ENCODE data around the gene KLRD1.

KLRD1 gene

GRCh38 chr12:10307630-10308029 lies at the start of gene KLRD1:
KLRD1 (plus strand) TSS chr12:10307870; CDS start chr12:10308078, 208 bp downstream.
- Histone ChIP-seq H3K36me3 (ENCODE audit: insufficient read depth, low read length) (no peaks in the 10 kb centered on the region), H3K9ac (ENCODE audit: low read depth, low read length) (no peak within 1 kb of the TSS), H3K9me3 (ENCODE audit: control insufficient read depth, insufficient read depth, low read length) (no peaks in the 10 kb centered on the region), H3K4me1 (ENCODE audit: insufficient read depth, low read length) (no peaks in the 10 kb centered on the region)

GRCh38 chr12:10260927-10261326 lies 46.7 kb upstream of the KLRD1 start:
- Histone ChIP-seq H3K9me3 (ENCODE audit: control insufficient read depth, insufficient read depth, low read length) (no peaks in the 10 kb centered on the region), H3K9ac (ENCODE audit: low read depth, low read length) (no peak overlapping the region), H3K4me1 (ENCODE audit: insufficient read depth, low read length) (no peaks in the 10 kb centered on the region), H3K36me3 (ENCODE audit: insufficient read depth, low read length) (no peaks in the 10 kb centered on the region)

GRCh38 chr12:10268037-10268436 lies 39.6 kb upstream of the KLRD1 start:
- H3K9me3 ChIP-seq (ENCODE audit: control insufficient read depth, insufficient read depth, low read length): no peaks in the 10 kb centered on the region
- no peaks in the 10 kb centered on the region for H3K4me1 ChIP-seq (ENCODE audit: insufficient read depth, low read length)
- no peaks in the 10 kb centered on the region for H3K36me3 ChIP-seq (ENCODE audit: insufficient read depth, low read length)
- no peak overlapping the region for H3K9ac ChIP-seq (ENCODE audit: low read depth, low read length)

GRCh38 chr12:10272467-10272866 lies 35.2 kb upstream of the KLRD1 start:
- no peak overlapping the region for H3K9ac ChIP-seq (ENCODE audit: low read depth, low read length)
- no peaks in the 10 kb centered on the region for H3K36me3 ChIP-seq (ENCODE audit: insufficient read depth, low read length)
- H3K4me1 ChIP-seq (ENCODE audit: insufficient read depth, low read length): no peaks in the 10 kb centered on the region
- H3K9me3 ChIP-seq (ENCODE audit: control insufficient read depth, insufficient read depth, low read length): no peaks in the 10 kb centered on the region

GRCh38 chr12:10276774-10277173 lies 30.9 kb upstream of the KLRD1 start:
- H3K36me3 ChIP-seq (ENCODE audit: insufficient read depth, low read length): no peaks in the 10 kb centered on the region
- no peaks in the 10 kb centered on the region for H3K9me3 ChIP-seq (ENCODE audit: control insufficient read depth, insufficient read depth, low read length)
- no peaks in the 10 kb centered on the region for H3K4me1 ChIP-seq (ENCODE audit: insufficient read depth, low read length)
- no peak overlapping the region for H3K9ac ChIP-seq (ENCODE audit: low read depth, low read length)

- Histone ChIP-seq H3K4me1 (ENCODE audit: insufficient read depth, low read length) (no peaks in the 10 kb centered on the region), H3K36me3 (ENCODE audit: insufficient read depth, low read length) (no peaks in the 10 kb centered on the region), H3K9me3 (ENCODE audit: control insufficient read depth, insufficient read depth, low read length) (no peaks in the 10 kb centered on the region), H3K9ac (ENCODE audit: low read depth, low read length) (no peak overlapping the region)
Observed at GRCh38 chr12:10278104-10278503, 29.6 kb upstream of the KLRD1 start.

- H3K36me3 ChIP-seq (ENCODE audit: insufficient read depth, low read length): no peaks in the 10 kb centered on the region
- H3K9me3 ChIP-seq (ENCODE audit: control insufficient read depth, insufficient read depth, low read length): no peaks in the 10 kb centered on the region
- no peaks in the 10 kb centered on the region for H3K4me1 ChIP-seq (ENCODE audit: insufficient read depth, low read length)
- no peak overlapping the region for H3K9ac ChIP-seq (ENCODE audit: low read depth, low read length)
Observed at GRCh38 chr12:10279937-10280336, 27.7 kb upstream of the KLRD1 start.

GRCh38 chr12:10283027-10283426 lies 24.6 kb upstream of the KLRD1 start:
- no peaks in the 10 kb centered on the region for H3K36me3 ChIP-seq (ENCODE audit: insufficient read depth, low read length)
- H3K9me3 ChIP-seq (ENCODE audit: control insufficient read depth, insufficient read depth, low read length): no peaks in the 10 kb centered on the region
- no peaks in the 10 kb centered on the region for H3K4me1 ChIP-seq (ENCODE audit: insufficient read depth, low read length)
- H3K9ac ChIP-seq (ENCODE audit: low read depth, low read length): no peak overlapping the region

GRCh38 chr12:10285919-10286318 lies 21.8 kb upstream of the KLRD1 start:
- Histone ChIP-seq H3K4me1 (ENCODE audit: insufficient read depth, low read length) (no peaks in the 10 kb centered on the region), H3K36me3 (ENCODE audit: insufficient read depth, low read length) (no peaks in the 10 kb centered on the region), H3K9ac (ENCODE audit: low read depth, low read length) (no peak overlapping the region), H3K9me3 (ENCODE audit: control insufficient read depth, insufficient read depth, low read length) (no peaks in the 10 kb centered on the region)

- no peak overlapping the region for H3K9ac ChIP-seq (ENCODE audit: low read depth, low read length)
- no peaks in the 10 kb centered on the region for H3K36me3 ChIP-seq (ENCODE audit: insufficient read depth, low read length)
- H3K9me3 ChIP-seq (ENCODE audit: control insufficient read depth, insufficient read depth, low read length): no peaks in the 10 kb centered on the region
- no peaks in the 10 kb centered on the region for H3K4me1 ChIP-seq (ENCODE audit: insufficient read depth, low read length)
Observed at GRCh38 chr12:10289005-10289754, 18.5 kb upstream of the KLRD1 start.

- no peaks in the 10 kb centered on the region for H3K4me1 ChIP-seq (ENCODE audit: insufficient read depth, low read length)
- no peak overlapping the region for H3K9ac ChIP-seq (ENCODE audit: low read depth, low read length)
- H3K36me3 ChIP-seq (ENCODE audit: insufficient read depth, low read length): no peaks in the 10 kb centered on the region
- no peaks in the 10 kb centered on the region for H3K9me3 ChIP-seq (ENCODE audit: control insufficient read depth, insufficient read depth, low read length)
Observed at GRCh38 chr12:10291030-10291429, 16.6 kb upstream of the KLRD1 start.

- Histone ChIP-seq H3K4me1 (ENCODE audit: insufficient read depth, low read length) (no peaks in the 10 kb centered on the region), H3K36me3 (ENCODE audit: insufficient read depth, low read length) (no peaks in the 10 kb centered on the region), H3K9me3 (ENCODE audit: control insufficient read depth, insufficient read depth, low read length) (no peaks in the 10 kb centered on the region; the same call in 1 of the 2 replicates)
Observed at GRCh38 chr12:10293151-10293550, 14.5 kb upstream of the KLRD1 start.

GRCh38 chr12:10293570-10294227 lies 14.0 kb upstream of the KLRD1 start:
- no peaks in the 10 kb centered on the region; the same call in 1 of the 2 replicates for H3K9me3 ChIP-seq (ENCODE audit: control insufficient read depth, insufficient read depth, low read length)
- H3K9ac ChIP-seq (ENCODE audit: low read depth, low read length): no peak overlapping the region
- H3K4me1 ChIP-seq (ENCODE audit: insufficient read depth, low read length): no peaks in the 10 kb centered on the region
- H3K36me3 ChIP-seq (ENCODE audit: insufficient read depth, low read length): no peaks in the 10 kb centered on the region

More at GRCh38 chr12:10293151-10293550, 14.5 kb upstream of the KLRD1 start:
- H3K9ac ChIP-seq (ENCODE audit: low read depth, low read length): no peak overlapping the region

GRCh38 chr12:10301103-10301502 lies 6.6 kb upstream of the KLRD1 start:
- Histone ChIP-seq H3K36me3 (ENCODE audit: insufficient read depth, low read length) (no peaks in the 10 kb centered on the region), H3K9me3 (ENCODE audit: control insufficient read depth, insufficient read depth, low read length) (no peaks in the 10 kb centered on the region; the same call in 1 of the 2 replicates), H3K9ac (ENCODE audit: low read depth, low read length) (no peak overlapping the region), H3K4me1 (ENCODE audit: insufficient read depth, low read length) (no peaks in the 10 kb centered on the region)

- Histone ChIP-seq H3K9me3 (ENCODE audit: control insufficient read depth, insufficient read depth, low read length) (no peaks in the 10 kb centered on the region), H3K4me1 (ENCODE audit: insufficient read depth, low read length) (no peaks in the 10 kb centered on the region)
Observed at GRCh38 chr12:10304161-10304574, 3.5 kb upstream of the KLRD1 start.

More at GRCh38 chr12:10304161-10304574, 3.5 kb upstream of the KLRD1 start:
- Histone ChIP-seq H3K36me3 (ENCODE audit: insufficient read depth, low read length) (no peaks in the 10 kb centered on the region), H3K9ac (ENCODE audit: low read depth, low read length) (no peak overlapping the region)

Measured in ES-I3 (cell line).